HEK293 (cell line): Measurements from ENCODE around the gene OR8B4.
"Not testable (repeated sequence)": the region's sequence is repeated elsewhere in the genome, so short reads cannot be mapped to it uniquely, and the experiment has no call there.

Experiments
- CTCF ChIP-seq: fragments of 450-650 bp; formaldehyde crosslinking; IDR thresholded peaks from 2 replicates; pipeline ENCODE4 v1.5.1; 2016; ENCODE audit warnings: missing biosample characterization, missing genetic modification characterization
- ZNF112 ChIP-seq: fragments of 450-650 bp; formaldehyde crosslinking; IDR thresholded peaks from 2 replicates; pipeline ENCODE4 v1.5.0; 2017; ENCODE audit warnings: missing biosample characterization, missing genetic modification characterization
- ZNF138 ChIP-seq: fragments of 450-650 bp; formaldehyde crosslinking; IDR thresholded peaks from 2 replicates; pipeline ENCODE4 v1.5.1; 2016; ENCODE audit warnings: missing biosample characterization, missing genetic modification characterization, borderline replicate concordance
- ZNF274 ChIP-seq, 2 experiments: fragments of 200-500 bp in 1 of 2; fragments of 450-650 bp in 1 of 2; sonication (Bioruptor generic) in 1 of 2; formaldehyde crosslinking in 1 of 2; IDR thresholded peaks; 2 replicates each; pipeline versions ENCODE4 v1.5.1 to v1.6.1; 2014 to 2016; ENCODE audit warnings: borderline replicate concordance in 1 of 2, inconsistent platforms in 1 of 2, low read length in 1 of 2, missing biosample characterization in 1 of 2, missing genetic modification characterization in 1 of 2
- ZNF561 ChIP-seq: fragments of 450-650 bp; IDR thresholded peaks from 2 replicates; pipeline ENCODE4 v1.5.1; 2018; ENCODE audit warnings: missing biosample characterization, missing genetic modification characterization, borderline replicate concordance
- ZNF645 ChIP-seq: fragments of 450-650 bp; formaldehyde crosslinking; IDR thresholded peaks from 2 replicates; pipeline ENCODE4; 2016; ENCODE audit warnings: missing biosample characterization, missing genetic modification characterization

GRCh38 chr11:124403186-124403585, 21.5 kb downstream of the OR8B4 start:
- not testable (repeated sequence) for TF ChIP-seq CTCF (tag by site-specific recombination); ZNF561; ZNF138 (tag by site-specific recombination); ZNF112 (tag by site-specific recombination); ZNF274 (IDR thresholded peaks at IDR 0.05; ENCODE audit: low read length); ZNF274 (tag by site-specific recombination; IDR thresholded peaks at IDR 0.05; ENCODE audit: borderline replicate concordance); ZNF645 (tag by site-specific recombination)
